Stimulated activated CD4-positive, alpha-beta T cell treated with anti-CD3 and anti-CD28 coated beads, Interleukin-1b, Interleukin-23, amount 100 ng/mL, for 4 hours (primary cell): ENCODE results near the gene STK10.

Experiments
- DNase-seq, 2 donors: peaks; one replicate each; pipeline ENCODE4 v3.0.0-alpha.2; 2020; ENCODE audit warnings: low read depth in 2 of 2

The STK10 gene

GRCh38 chr5:172144291-172144815 is 43.7 kb downstream of the STK10 start:
- DNase-seq: no peak

GRCh38 chr5:172143875-172144274 is 44.1 kb downstream of the STK10 start:
- DNase-seq: no peak

- no peak for DNase-seq
Observed at GRCh38 chr5:172142709-172143215, 45.3 kb downstream of the STK10 start.

- no peak for DNase-seq
Observed at GRCh38 chr5:172141949-172142319, 46.1 kb downstream of the STK10 start.

- DNase-seq: no peak
Observed at GRCh38 chr5:172140866-172141265, 47.2 kb downstream of the STK10 start.

- DNase-seq: no peak
Observed at GRCh38 chr5:172140120-172140519, 47.9 kb downstream of the STK10 start.

GRCh38 chr5:172137046-172137445 is 51.0 kb downstream of the STK10 start:
- DNase-seq: no peak

- peak; percentile 21 to 35 for DNase-seq
Observed at GRCh38 chr5:172133359-172134029, 54.5 kb downstream of the STK10 start.

- DNase-seq: no peak
Observed at GRCh38 chr5:172131690-172132089, 56.3 kb downstream of the STK10 start.

GRCh38 chr5:172129256-172129910 is 58.6 kb downstream of the STK10 start:
- DNase-seq: no peak

GRCh38 chr5:172127581-172127980 is 60.4 kb downstream of the STK10 start:
- no peak for DNase-seq

GRCh38 chr5:172123269-172123692 is 64.7 kb downstream of the STK10 start:
- DNase-seq: no peak

GRCh38 chr5:172119921-172120688 is 67.9 kb downstream of the STK10 start:
- no peak for DNase-seq

GRCh38 chr5:172118891-172119290 is 69.1 kb downstream of the STK10 start:
- DNase-seq: no peak

- no peak for DNase-seq
Observed at GRCh38 chr5:172117977-172118701, 69.9 kb downstream of the STK10 start.

- no peak for DNase-seq
Observed at GRCh38 chr5:172115541-172115982, 72.5 kb downstream of the STK10 start.

- DNase-seq: peak; percentile 52 to 60
Observed at GRCh38 chr5:172114875-172115422, 73.1 kb downstream of the STK10 start.

GRCh38 chr5:172113036-172113435 is 75.0 kb downstream of the STK10 start:
- DNase-seq: peak; percentile 27 to 43

- no peak for DNase-seq
Observed at GRCh38 chr5:172111852-172112225, 76.2 kb downstream of the STK10 start.

- DNase-seq: peak; percentile 54 to 69
Observed at GRCh38 chr5:172110921-172111851, 76.8 kb downstream of the STK10 start.
